ENCODE data around the gene PAPOLG.

Gene PAPOLG

DNA sequence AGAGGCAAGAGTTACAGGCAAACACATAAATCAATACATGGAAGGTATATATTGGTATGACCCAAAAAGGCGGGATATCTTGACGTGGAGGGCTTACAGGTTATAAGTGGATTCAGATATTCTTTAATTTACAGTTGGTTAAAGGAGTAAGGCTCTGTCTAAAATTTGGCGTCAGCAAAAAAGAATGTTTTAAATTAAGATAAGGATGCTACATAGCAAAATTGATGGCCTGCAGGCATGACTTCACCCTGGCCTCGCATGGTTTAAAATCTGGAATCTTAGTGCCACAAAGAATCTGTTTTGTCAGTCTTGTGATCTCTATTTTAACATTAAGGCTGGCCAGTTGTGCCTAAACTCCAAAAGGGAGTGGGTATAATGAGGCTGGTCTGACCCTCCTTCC is 66.9 kb downstream of the PAPOLG start:
- Histone ChIP-seq H4K8ac (ENCODE audit: low read depth, low read length) (no peak overlapping the region), H3K4me3 (ENCODE audit: low read depth, low read length) (no peak overlapping the region), H3K9ac (ENCODE audit: low read length) (no peak overlapping the region), H3K4me1 (ENCODE audit: control insufficient read depth in 1 of 2, insufficient read depth in 2 of 2, low read length in 2 of 2) (no peaks in the 10 kb centered on the region), H4K12ac (ENCODE audit: low read depth, low read length) (no peak overlapping the region), H3K18ac (ENCODE audit: low read length) (no peak overlapping the region), H3K14ac (ENCODE audit: low read length) (no peak overlapping the region), H3K79me1 (ENCODE audit: low read length) (no peaks in the 10 kb centered on the region), H2AK5ac (ENCODE audit: low read length) (no peak overlapping the region), H2AFZ (ENCODE audit: insufficient read depth, low read length, poor library complexity) (no peak overlapping the region), H3K36me3 (ENCODE audit: control insufficient read depth in 1 of 2, insufficient read depth in 2 of 2, low read length in 2 of 2) (no peaks in the 10 kb centered on the region), H3K27me3 (ENCODE audit: insufficient read depth, low read length) (no peaks in the 10 kb centered on the region), H3K4ac (ENCODE audit: low read depth, low read length) (no peak overlapping the region), H3K9me3 (ENCODE audit: insufficient read depth, low read depth, low read length) (no peaks in the 10 kb centered on the region), H3K27ac (ENCODE audit: low read depth, low read length) (no peak overlapping the region), H2BK12ac (ENCODE audit: low read length) (no peak overlapping the region), H2BK120ac (ENCODE audit: insufficient read depth, low read length, poor library complexity) (no peak overlapping the region), H3K79me2 (ENCODE audit: control insufficient read depth, insufficient read depth, low read length, poor library complexity) (no peaks in the 10 kb centered on the region), H3K23ac (ENCODE audit: low read length) (no peak overlapping the region), H4K91ac (ENCODE audit: low read depth, low read length) (no peak overlapping the region), H2BK5ac (ENCODE audit: low read depth, low read length, poor library complexity) (no peak overlapping the region), H3K4me2 (ENCODE audit: low read length) (no peak overlapping the region)
- DNase-seq, result peak; percentile 90 to 98
- no CpG with 5 or more reads among the region's 4 CpGs for WGBS (ENCODE audit: extremely low coverage, insufficient coverage, insufficient read length)

DNA sequence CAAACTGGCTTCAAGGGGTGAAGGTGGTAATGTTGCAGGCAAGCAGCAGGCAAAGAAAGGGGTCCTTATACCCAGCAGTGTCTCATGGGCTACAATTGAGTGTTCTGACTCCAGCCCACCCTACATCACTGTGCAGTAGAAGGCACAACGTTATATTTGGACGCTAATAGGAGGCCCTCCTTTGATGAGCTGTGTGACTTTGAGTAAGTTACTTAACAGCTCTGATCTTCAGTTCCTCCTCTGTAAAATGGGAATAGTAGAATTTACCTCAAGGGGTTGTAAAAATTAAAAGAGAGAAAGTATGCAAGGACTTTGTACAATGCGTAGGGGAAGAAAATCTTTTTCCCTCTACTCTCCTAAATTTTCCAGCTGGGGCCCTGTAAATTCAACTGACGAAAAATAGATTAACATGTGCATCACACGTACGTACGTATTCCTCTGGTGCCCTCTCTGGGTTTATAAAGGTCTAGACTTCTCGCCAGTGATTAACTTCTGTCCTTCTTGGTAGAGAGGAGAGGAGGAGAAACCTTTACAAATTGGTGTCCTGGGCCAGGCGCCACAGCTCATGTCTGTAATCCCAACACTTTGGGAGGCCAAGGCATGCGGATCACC is 67.7 kb downstream of the PAPOLG start:
- WGBS (ENCODE audit: extremely low coverage, insufficient coverage, insufficient read length), result no CpG with 5 or more reads among the region's 10 CpGs
- H3K9me3 ChIP-seq (ENCODE audit: insufficient read depth, low read depth, low read length), result peaks cover 2% of the 10 kb centered on the region
- no peaks in the 10 kb centered on the region for H3K79me1 ChIP-seq (ENCODE audit: low read length)

DNA sequence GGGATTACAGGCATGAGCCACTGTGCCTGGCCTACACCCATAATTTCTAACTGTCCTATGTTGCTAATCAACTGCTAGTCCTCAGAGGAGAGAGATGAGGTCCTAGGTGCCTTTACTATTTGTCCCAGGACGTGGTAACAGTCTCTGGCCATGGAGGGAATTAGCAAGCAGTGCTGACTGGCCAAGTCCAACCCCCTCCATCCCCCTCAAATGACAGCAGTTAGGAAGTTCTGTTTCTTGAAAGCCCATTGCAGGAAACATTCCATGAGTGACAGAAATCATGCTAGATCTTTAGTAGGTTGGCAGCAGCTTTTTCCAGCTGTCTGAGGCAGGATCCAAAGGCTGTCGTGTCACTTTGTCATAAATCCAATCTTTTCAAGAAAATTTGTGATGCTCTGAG is 69.6 kb downstream of the PAPOLG start:
- no peak overlapping the region for H2AK5ac ChIP-seq (ENCODE audit: low read length)
- H2BK120ac ChIP-seq (ENCODE audit: insufficient read depth, low read length, poor library complexity), result no peak overlapping the region
- H3K79me1 ChIP-seq (ENCODE audit: low read length), result no peaks in the 10 kb centered on the region
- no peak overlapping the region for H3K4me2 ChIP-seq (ENCODE audit: low read length)
- no peak overlapping the region for H3K9ac ChIP-seq (ENCODE audit: low read length)
- H2AFZ ChIP-seq (ENCODE audit: insufficient read depth, low read length, poor library complexity), result no peak overlapping the region
- no peak overlapping the region for H4K91ac ChIP-seq (ENCODE audit: low read depth, low read length)
- no peak overlapping the region for H2BK5ac ChIP-seq (ENCODE audit: low read depth, low read length, poor library complexity)
- no peaks in the 10 kb centered on the region for H3K27me3 ChIP-seq (ENCODE audit: insufficient read depth, low read length)
- no peak overlapping the region for H3K18ac ChIP-seq (ENCODE audit: low read length)
- no peaks in the 10 kb centered on the region for H3K36me3 ChIP-seq (ENCODE audit: control insufficient read depth in 1 of 2, insufficient read depth in 2 of 2, low read length in 2 of 2)
- H3K4me1 ChIP-seq (ENCODE audit: control insufficient read depth in 1 of 2, insufficient read depth in 2 of 2, low read length in 2 of 2), result no peaks in the 10 kb centered on the region
- no peak overlapping the region for H4K12ac ChIP-seq (ENCODE audit: low read depth, low read length)
- H3K14ac ChIP-seq (ENCODE audit: low read length), result no peak overlapping the region
- H3K4ac ChIP-seq (ENCODE audit: low read depth, low read length), result no peak overlapping the region
- no peaks in the 10 kb centered on the region for H3K79me2 ChIP-seq (ENCODE audit: control insufficient read depth, insufficient read depth, low read length, poor library complexity)
- no peak overlapping the region for H3K4me3 ChIP-seq (ENCODE audit: low read depth, low read length)
- peaks cover 2% of the 10 kb centered on the region for H3K9me3 ChIP-seq (ENCODE audit: insufficient read depth, low read depth, low read length)
- H3K23ac ChIP-seq (ENCODE audit: low read length), result no peak overlapping the region
- H4K8ac ChIP-seq (ENCODE audit: low read depth, low read length), result no peak overlapping the region
- no peak overlapping the region for H2BK12ac ChIP-seq (ENCODE audit: low read length)
- WGBS (ENCODE audit: extremely low coverage, insufficient coverage, insufficient read length), result no CpG with 5 or more reads among the region's 2 CpGs
- no peak overlapping the region for H3K27ac ChIP-seq (ENCODE audit: low read depth, low read length)
- no peak for DNase-seq

More for the DNA sequence above, 67.7 kb downstream of the PAPOLG start:
- Histone ChIP-seq H3K4me1 (ENCODE audit: control insufficient read depth in 1 of 2, insufficient read depth in 2 of 2, low read length in 2 of 2) (no peaks in the 10 kb centered on the region), H3K9ac (ENCODE audit: low read length) (no peak overlapping the region), H2AK5ac (ENCODE audit: low read length) (no peak overlapping the region), H2AFZ (ENCODE audit: insufficient read depth, low read length, poor library complexity) (no peak overlapping the region), H4K8ac (ENCODE audit: low read depth, low read length) (no peak overlapping the region), H2BK120ac (ENCODE audit: insufficient read depth, low read length, poor library complexity) (no peak overlapping the region), H3K79me2 (ENCODE audit: control insufficient read depth, insufficient read depth, low read length, poor library complexity) (no peaks in the 10 kb centered on the region), H4K12ac (ENCODE audit: low read depth, low read length) (no peak overlapping the region), H3K18ac (ENCODE audit: low read length) (no peak overlapping the region), H3K27ac (ENCODE audit: low read depth, low read length) (no peak overlapping the region), H2BK12ac (ENCODE audit: low read length) (no peak overlapping the region), H3K4me3 (ENCODE audit: low read depth, low read length) (no peak overlapping the region), H3K14ac (ENCODE audit: low read length) (no peak overlapping the region), H3K23ac (ENCODE audit: low read length) (no peak overlapping the region), H3K4ac (ENCODE audit: low read depth, low read length) (no peak overlapping the region), H3K36me3 (ENCODE audit: control insufficient read depth in 1 of 2, insufficient read depth in 2 of 2, low read length in 2 of 2) (no peaks in the 10 kb centered on the region), H2BK5ac (ENCODE audit: low read depth, low read length, poor library complexity) (no peak overlapping the region), H3K4me2 (ENCODE audit: low read length) (no peak overlapping the region), H4K91ac (ENCODE audit: low read depth, low read length) (no peak overlapping the region), H3K27me3 (ENCODE audit: insufficient read depth, low read length) (no peaks in the 10 kb centered on the region)
- DNase-seq, result peak; percentile 60 to 84

DNA sequence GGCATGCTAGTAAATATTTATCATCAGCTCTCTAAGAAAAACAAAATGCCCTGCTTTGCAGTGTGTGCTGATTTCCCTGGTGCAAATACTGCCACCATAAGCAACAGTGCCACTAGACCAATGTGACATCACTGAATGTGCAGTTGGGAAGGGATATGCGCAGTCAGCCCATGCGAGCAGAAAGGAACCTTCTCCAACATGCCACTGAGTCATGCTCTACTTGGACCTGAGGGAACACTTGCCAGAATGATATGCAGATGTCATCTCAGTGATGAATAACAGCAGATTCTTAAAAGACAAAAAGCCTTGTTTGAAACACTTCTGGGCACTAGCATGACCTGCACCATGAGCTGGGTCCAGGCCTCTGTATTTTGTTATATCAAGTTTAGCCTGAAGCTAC is 70.0 kb downstream of the PAPOLG start:
- Histone ChIP-seq H3K9ac (ENCODE audit: low read length) (no peak overlapping the region), H4K12ac (ENCODE audit: low read depth, low read length) (no peak overlapping the region), H3K36me3 (ENCODE audit: control insufficient read depth in 1 of 2, insufficient read depth in 2 of 2, low read length in 2 of 2) (no peaks in the 10 kb centered on the region), H2AK5ac (ENCODE audit: low read length) (no peak overlapping the region), H3K27ac (ENCODE audit: low read depth, low read length) (no peak overlapping the region), H3K79me1 (ENCODE audit: low read length) (no peaks in the 10 kb centered on the region), H3K14ac (ENCODE audit: low read length) (no peak overlapping the region), H2AFZ (ENCODE audit: insufficient read depth, low read length, poor library complexity) (no peak overlapping the region), H3K4me2 (ENCODE audit: low read length) (no peak overlapping the region), H3K4me1 (ENCODE audit: control insufficient read depth in 1 of 2, insufficient read depth in 2 of 2, low read length in 2 of 2) (no peaks in the 10 kb centered on the region), H3K23ac (ENCODE audit: low read length) (no peak overlapping the region), H2BK12ac (ENCODE audit: low read length) (no peak overlapping the region), H2BK120ac (ENCODE audit: insufficient read depth, low read length, poor library complexity) (no peak overlapping the region), H4K91ac (ENCODE audit: low read depth, low read length) (no peak overlapping the region), H2BK5ac (ENCODE audit: low read depth, low read length, poor library complexity) (no peak overlapping the region), H3K18ac (ENCODE audit: low read length) (no peak overlapping the region), H3K4me3 (ENCODE audit: low read depth, low read length) (peak overlapping the region; percentile 6), H3K9me3 (ENCODE audit: insufficient read depth, low read depth, low read length) (peaks cover 2% of the 10 kb centered on the region), H3K27me3 (ENCODE audit: insufficient read depth, low read length) (no peaks in the 10 kb centered on the region), H3K4ac (ENCODE audit: low read depth, low read length) (no peak overlapping the region), H4K8ac (ENCODE audit: low read depth, low read length) (no peak overlapping the region), H3K79me2 (ENCODE audit: control insufficient read depth, insufficient read depth, low read length, poor library complexity) (no peaks in the 10 kb centered on the region)
- DNase-seq, result peak; percentile 80 to 81
- WGBS (ENCODE audit: extremely low coverage, insufficient coverage, insufficient read length), result no CpG with 5 or more reads among the region's 2 CpGs

Measured in trophoblast cell (in vitro differentiated cells and primary cell).